Panc1 (cell line): Measurements from ENCODE around the gene RAB8A. TPM values are rescaled to one million over a fixed set of nuclear protein-coding genes. Genes with fewer than 3 reads are reported as not detected.
A peak's percentile ranks its signal among the peaks of the same experiment; 100 is the strongest.

Source experiments
- ATAC-seq: fragments of 200-7000 bp; cut with Tn5 transposase; 2 replicates; pipeline ENCODE4 v1.9.1; 2020; ENCODE audit warnings: mild to moderate bottlenecking, moderate library complexity
- BruUV-seq: library from RNA; stranded (reverse); fragments of 400-500 nt; replicated peaks from 2 replicates; lab custom pipeline; 2021; lab: Mats Ljungman, UMichigan
- CTCF ChIA-PET: fragments of 300-600 bp; sonication (Branson Sonifier 250); formaldehyde crosslinking; loops from one replicate; lab custom pipeline; 2022; ENCODE audit warnings: antibody characterized with exemption; lab: Charles Lee
- POLR2A ChIA-PET: fragments of 300-600 bp; sonication (Branson Sonifier 250); formaldehyde crosslinking; loops from one replicate; lab custom pipeline; 2022; ENCODE audit warnings: antibody characterized with exemption; lab: Charles Lee
- DNase-seq: peaks from one replicate; pipeline ENCODE4 v3.0.0-alpha.2; 2010; ENCODE audit warnings: low read depth, low spot score
- H3K27ac ChIP-seq: 2 replicates; pipeline ENCODE4 v1.5.1; 2011; ENCODE audit warnings: mild to moderate bottlenecking, low read length, inconsistent platforms
- H3K27me3 ChIP-seq: fragments of 200-500 bp; sonication (Bioruptor generic); 2 replicates; pipeline ENCODE4 v1.6.0; 2014; ENCODE audit warnings: low read length, inconsistent platforms; ENCODE audit not compliant: control insufficient read depth, insufficient read depth
- H3K36me3 ChIP-seq: fragments of 200-500 bp; sonication (Bioruptor generic); 2 replicates; pipeline ENCODE4 v1.5.1; 2014; ENCODE audit warnings: inconsistent platforms, mild to moderate bottlenecking, low read length, moderate library complexity; ENCODE audit not compliant: control insufficient read depth, insufficient read depth
- H3K4me1 ChIP-seq: 2 replicates; pipeline ENCODE4 v1.5.1; 2011; ENCODE audit warnings: inconsistent platforms, mild to moderate bottlenecking, low read length, moderate library complexity; ENCODE audit not compliant: control insufficient read depth, insufficient read depth
- H3K4me3 ChIP-seq, 2 experiments: 2 replicates each; pipeline ENCODE4 v1.5.1; 2011 to 2012; ENCODE audit warnings: low read depth in 2 of 2, low read length in 2 of 2, mild to moderate bottlenecking in 2 of 2, inconsistent platforms in 1 of 2, moderate library complexity in 1 of 2
- H3K9me3 ChIP-seq: fragments of 200-500 bp; sonication (Bioruptor generic); 2 replicates; pipeline ENCODE4 v1.5.1; 2014; ENCODE audit warnings: low read depth, mild to moderate bottlenecking, inconsistent platforms, low read length, moderate library complexity; ENCODE audit not compliant: control insufficient read depth, insufficient read depth
- POLR2AphosphoS5 ChIP-seq: IDR thresholded peaks from 2 replicates; pipeline ENCODE4 v1.6.1; 2012; ENCODE audit warnings: mild to moderate bottlenecking, low read depth, low read length, moderate library complexity
- SIN3A ChIP-seq: IDR thresholded peaks from 2 replicates; pipeline ENCODE4 v1.6.1; 2012; ENCODE audit warnings: low read depth, mild to moderate bottlenecking, low read length, moderate library complexity, borderline replicate concordance; ENCODE audit not compliant: insufficient read depth
- TCF7L2 ChIP-seq: IDR thresholded peaks from 2 replicates; pipeline ENCODE4 v1.6.1; 2011; ENCODE audit warnings: mild to moderate bottlenecking, low read depth, low read length, inconsistent platforms
- in situ Hi-C: cut with HindIII; loops from 2 replicates; pipeline ENCODE4 v1.10.0; 2016; ENCODE audit warnings: low sequenced_read_pairs, low pct_unique_long_range_greater_than_20kb
- intact Hi-C: fragments of 100-400 bp; cut with micrococcal nuclease; formaldehyde crosslinking; loops from one replicate; pipeline ENCODE4 v1.10.0; 2022; ENCODE audit not compliant: unreplicated experiment
- total RNA-seq: library from RNA; stranded (reverse); gene quantifications from one replicate; pipeline ENCODE4 v1.2.1, GENCODE V29; 2021; ENCODE audit not compliant: unreplicated experiment
- TF ChIP-seq, protein P1 (sequence below), 2 experiments: IDR thresholded peaks; 2 replicates each; pipeline ENCODE4 v1.6.1; 2011 to 2012; ENCODE audit warnings: low read depth in 2 of 2, control low read depth in 1 of 2, low read length in 1 of 2, mild to moderate bottlenecking in 1 of 2, moderate library complexity in 1 of 2; ENCODE audit not compliant: insufficient read depth in 1 of 2
- TF ChIP-seq, protein P2 (sequence below): fragments of 450-650 bp; IDR thresholded peaks from 2 replicates; pipeline ENCODE4 v1.5.1; 2017; ENCODE audit warnings: mild to moderate bottlenecking

The RAB8A gene
- total RNA-seq, 1 experiment from 2014 or later = 75.8 TPM

DNA sequence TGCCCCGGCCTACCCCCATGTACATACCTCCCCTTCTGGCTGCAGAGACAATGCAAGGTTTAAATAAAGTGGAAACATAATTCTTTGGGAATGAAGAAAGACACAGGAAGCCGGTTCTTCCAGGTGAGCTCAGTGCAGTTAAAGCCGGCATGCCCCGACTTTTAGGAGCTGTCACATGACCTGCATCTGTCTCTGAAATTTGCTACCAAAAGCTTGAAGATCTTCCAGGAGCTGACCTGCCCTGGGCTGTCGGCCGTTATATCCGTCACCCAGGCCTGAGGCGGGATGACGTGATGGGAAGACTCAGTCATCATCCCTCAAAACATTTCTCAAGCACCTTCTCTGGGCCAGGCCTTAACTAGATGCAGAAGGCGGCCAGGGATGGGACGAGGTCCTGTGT lies 10.3 kb downstream of the RAB8A start:
- Histone ChIP-seq H3K27ac (no peak overlapping the region), H3K9me3 (no peaks in the 10 kb centered on the region), H3K4me1 (no peaks in the 10 kb centered on the region), H3K36me3 (no peaks in the 10 kb centered on the region; the same call in none of the 2 replicates), H3K27me3 (no peaks in the 10 kb centered on the region), H3K4me3 (no peak overlapping the region)
- DNase-seq (no peak), ATAC-seq (no peak)
- TF ChIP-seq, protein P1, sequence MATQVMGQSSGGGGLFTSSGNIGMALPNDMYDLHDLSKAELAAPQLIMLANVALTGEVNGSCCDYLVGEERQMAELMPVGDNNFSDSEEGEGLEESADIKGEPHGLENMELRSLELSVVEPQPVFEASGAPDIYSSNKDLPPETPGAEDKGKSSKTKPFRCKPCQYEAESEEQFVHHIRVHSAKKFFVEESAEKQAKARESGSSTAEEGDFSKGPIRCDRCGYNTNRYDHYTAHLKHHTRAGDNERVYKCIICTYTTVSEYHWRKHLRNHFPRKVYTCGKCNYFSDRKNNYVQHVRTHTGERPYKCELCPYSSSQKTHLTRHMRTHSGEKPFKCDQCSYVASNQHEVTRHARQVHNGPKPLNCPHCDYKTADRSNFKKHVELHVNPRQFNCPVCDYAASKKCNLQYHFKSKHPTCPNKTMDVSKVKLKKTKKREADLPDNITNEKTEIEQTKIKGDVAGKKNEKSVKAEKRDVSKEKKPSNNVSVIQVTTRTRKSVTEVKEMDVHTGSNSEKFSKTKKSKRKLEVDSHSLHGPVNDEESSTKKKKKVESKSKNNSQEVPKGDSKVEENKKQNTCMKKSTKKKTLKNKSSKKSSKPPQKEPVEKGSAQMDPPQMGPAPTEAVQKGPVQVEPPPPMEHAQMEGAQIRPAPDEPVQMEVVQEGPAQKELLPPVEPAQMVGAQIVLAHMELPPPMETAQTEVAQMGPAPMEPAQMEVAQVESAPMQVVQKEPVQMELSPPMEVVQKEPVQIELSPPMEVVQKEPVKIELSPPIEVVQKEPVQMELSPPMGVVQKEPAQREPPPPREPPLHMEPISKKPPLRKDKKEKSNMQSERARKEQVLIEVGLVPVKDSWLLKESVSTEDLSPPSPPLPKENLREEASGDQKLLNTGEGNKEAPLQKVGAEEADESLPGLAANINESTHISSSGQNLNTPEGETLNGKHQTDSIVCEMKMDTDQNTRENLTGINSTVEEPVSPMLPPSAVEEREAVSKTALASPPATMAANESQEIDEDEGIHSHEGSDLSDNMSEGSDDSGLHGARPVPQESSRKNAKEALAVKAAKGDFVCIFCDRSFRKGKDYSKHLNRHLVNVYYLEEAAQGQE (IDR thresholded peaks at IDR 0.05; ENCODE audit: insufficient read depth in 1 of 2, low read depth in 2 of 2, low read length in 1 of 2) = no peak
- no peak for TF ChIP-seq POLR2AphosphoS5
- no peak for TF ChIP-seq TCF7L2
- TF ChIP-seq SIN3A = no peak
- TF ChIP-seq, protein P2, sequence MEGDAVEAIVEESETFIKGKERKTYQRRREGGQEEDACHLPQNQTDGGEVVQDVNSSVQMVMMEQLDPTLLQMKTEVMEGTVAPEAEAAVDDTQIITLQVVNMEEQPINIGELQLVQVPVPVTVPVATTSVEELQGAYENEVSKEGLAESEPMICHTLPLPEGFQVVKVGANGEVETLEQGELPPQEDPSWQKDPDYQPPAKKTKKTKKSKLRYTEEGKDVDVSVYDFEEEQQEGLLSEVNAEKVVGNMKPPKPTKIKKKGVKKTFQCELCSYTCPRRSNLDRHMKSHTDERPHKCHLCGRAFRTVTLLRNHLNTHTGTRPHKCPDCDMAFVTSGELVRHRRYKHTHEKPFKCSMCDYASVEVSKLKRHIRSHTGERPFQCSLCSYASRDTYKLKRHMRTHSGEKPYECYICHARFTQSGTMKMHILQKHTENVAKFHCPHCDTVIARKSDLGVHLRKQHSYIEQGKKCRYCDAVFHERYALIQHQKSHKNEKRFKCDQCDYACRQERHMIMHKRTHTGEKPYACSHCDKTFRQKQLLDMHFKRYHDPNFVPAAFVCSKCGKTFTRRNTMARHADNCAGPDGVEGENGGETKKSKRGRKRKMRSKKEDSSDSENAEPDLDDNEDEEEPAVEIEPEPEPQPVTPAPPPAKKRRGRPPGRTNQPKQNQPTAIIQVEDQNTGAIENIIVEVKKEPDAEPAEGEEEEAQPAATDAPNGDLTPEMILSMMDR = no peak
- in situ Hi-C loops = no loop called here
- TSS peak; percentile 48 for BruUV-seq
- intact Hi-C loops = no loop called here
- ChIA-PET POLR2A (no interaction called here), CTCF (no interaction called here)

DNA sequence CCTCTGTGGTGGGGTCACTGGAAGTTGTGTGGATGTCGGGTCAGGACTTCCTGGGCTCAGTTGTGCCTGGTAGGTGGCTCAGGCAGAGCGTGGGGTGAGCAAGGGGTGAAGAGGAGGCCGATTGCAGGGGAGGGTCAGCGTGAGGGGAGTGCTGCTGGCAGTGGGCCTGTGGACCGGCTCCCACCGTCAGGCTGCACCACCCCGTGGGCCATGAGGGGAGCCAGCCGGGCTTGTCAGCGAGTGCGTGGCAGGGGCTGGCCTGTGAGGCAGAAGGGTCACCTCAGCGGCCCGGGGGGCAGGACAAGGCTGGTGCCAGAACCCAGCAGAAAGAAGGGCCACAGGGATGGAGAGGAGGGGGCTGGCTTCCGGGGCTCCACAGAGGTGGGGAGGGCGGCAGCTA lies 13.3 kb downstream of the RAB8A start:
- TF ChIP-seq, protein P2 = no peak
- no peaks in the 10 kb centered on the region for H3K27me3 ChIP-seq
- no TSS peak for BruUV-seq
- ChIA-PET POLR2A (no interaction called here), CTCF (no interaction called here)
- intact Hi-C loops (no loop called here), in situ Hi-C loops (no loop called here)
- no peaks in the 10 kb centered on the region for H3K9me3 ChIP-seq
- no peaks in the 10 kb centered on the region for H3K4me1 ChIP-seq
- H3K27ac ChIP-seq = no peak overlapping the region
- no peak for ATAC-seq
- no peak overlapping the region for H3K4me3 ChIP-seq
- no peak for DNase-seq
- no peaks in the 10 kb centered on the region; the same call in 1 of the 2 replicates for H3K36me3 ChIP-seq
